WTC11 (cell line): ENCODE measurements around the gene LBX2. TPM values are rescaled to one million over a fixed set of nuclear protein-coding genes. Genes with fewer than 3 reads are reported as not detected.

Source experiments
- ATAC-seq: fragments of 200-7000 bp; cut with Tn5 transposase; 2 replicates; pipeline ENCODE4 v1.10.0; 2021; ENCODE audit warnings: mild to moderate bottlenecking, moderate library complexity
- CTCF ChIA-PET: fragments of 300-600 bp; sonication (Branson Sonifier 250); formaldehyde crosslinking; loops from one replicate; lab custom pipeline; 2021; ENCODE audit warnings: antibody characterized with exemption; lab: Charles Lee
- POLR2A ChIA-PET: fragments of 350-600 bp; sonication (Branson Sonifier 250); formaldehyde crosslinking; loops from one replicate; lab custom pipeline; 2021; ENCODE audit warnings: antibody characterized with exemption; lab: Charles Lee
- DNase-seq: peaks from one replicate; pipeline ENCODE4 v3.0.0; 2021; ENCODE audit warnings: low spot score
- H3K27ac Mint-ChIP-seq: 2 replicates; pipeline ENCODE4 v1.8.0; 2021; ENCODE audit warnings: mixed read lengths
- H3K27me3 Mint-ChIP-seq: 2 replicates; pipeline ENCODE4 v1.8.0; 2021; ENCODE audit warnings: low read depth, mild to moderate bottlenecking, moderate library complexity, mixed read lengths
- H3K36me3 Mint-ChIP-seq: 2 replicates; pipeline ENCODE4 v1.8.0; 2021; ENCODE audit warnings: mixed read lengths
- H3K4me1 Mint-ChIP-seq: 2 replicates; pipeline ENCODE4 v1.8.0; 2022; ENCODE audit warnings: mixed read lengths
- H3K4me3 Mint-ChIP-seq: 2 replicates; pipeline ENCODE4 v1.8.0; 2021; ENCODE audit warnings: mild to moderate bottlenecking, moderate library complexity, mixed read lengths
- H3K9me3 Mint-ChIP-seq: 2 replicates; pipeline ENCODE4 v1.8.0; 2021; ENCODE audit warnings: mixed read lengths
- CBFB ChIP-seq: sonication (generic); formaldehyde crosslinking; IDR thresholded peaks from 2 replicates; pipeline ENCODE4 v1.8.1; 2022; ENCODE audit warnings: mild to moderate bottlenecking, low read depth, missing genetic modification reagents
- CTCF ChIP-seq: fragments of 200-600 bp; IDR thresholded peaks from 2 replicates; pipeline ENCODE4 v1.8.0; 2022; ENCODE audit warnings: antibody characterized with exemption
- E2F1 ChIP-seq: sonication (generic); formaldehyde crosslinking; IDR thresholded peaks from 2 replicates; pipeline ENCODE4 v1.8.0; 2022; ENCODE audit warnings: mild to moderate bottlenecking, missing genetic modification reagents
- ESRRA ChIP-seq: sonication (generic); formaldehyde crosslinking; IDR thresholded peaks from 2 replicates; pipeline ENCODE4 v1.8.1; 2022; ENCODE audit warnings: mild to moderate bottlenecking, missing genetic modification reagents, borderline replicate concordance
- FOXP1 ChIP-seq: sonication (generic); formaldehyde crosslinking; IDR thresholded peaks from 2 replicates; pipeline ENCODE4 v1.8.0; 2022; ENCODE audit warnings: missing genetic modification reagents, mild to moderate bottlenecking, moderate library complexity, borderline replicate concordance
- GABPB1 ChIP-seq: sonication (generic); formaldehyde crosslinking; IDR thresholded peaks from 2 replicates; pipeline ENCODE4 v1.8.1; 2023; ENCODE audit warnings: mild to moderate bottlenecking, missing genetic modification reagents
- MXD4 ChIP-seq: fragments of 250-450 bp; sonication (Bioruptor Pico); IDR thresholded peaks from 2 replicates; pipeline ENCODE4 v1.8.0; 2021; ENCODE audit warnings: mild to moderate bottlenecking, moderate library complexity, borderline replicate concordance
- NR2C2 ChIP-seq: sonication (generic); formaldehyde crosslinking; IDR thresholded peaks from 2 replicates; pipeline ENCODE4 v1.8.0; 2022; ENCODE audit warnings: mild to moderate bottlenecking, missing genetic modification reagents
- NR3C1 ChIP-seq: sonication (generic); formaldehyde crosslinking; conservative IDR thresholded peaks from 2 replicates; pipeline ENCODE4 v1.8.1; 2023; ENCODE audit warnings: low read depth, mild to moderate bottlenecking, missing genetic modification reagents
- RORB ChIP-seq: fragments of 250-450 bp; sonication (Bioruptor Pico); IDR thresholded peaks from 2 replicates; pipeline ENCODE4 v1.9.0; 2021; ENCODE audit warnings: mild to moderate bottlenecking
- SMAD3 ChIP-seq: sonication (generic); formaldehyde crosslinking; IDR thresholded peaks from 2 replicates; pipeline ENCODE4 v1.8.0; 2022; ENCODE audit warnings: missing genetic modification reagents, mild to moderate bottlenecking, borderline replicate concordance
- SOX15 ChIP-seq: fragments of 250-450 bp; sonication (Bioruptor Pico); IDR thresholded peaks from 2 replicates; pipeline ENCODE4 v1.9.0; 2021; ENCODE audit warnings: mild to moderate bottlenecking
- TCF7 ChIP-seq: sonication (generic); formaldehyde crosslinking; IDR thresholded peaks from 2 replicates; pipeline ENCODE4 v1.8.0; 2022; ENCODE audit warnings: mild to moderate bottlenecking, low read depth, missing genetic modification reagents, moderate library complexity
- TP53 ChIP-seq: sonication (generic); formaldehyde crosslinking; IDR thresholded peaks from 2 replicates; pipeline ENCODE4 v1.8.1; 2023; ENCODE audit warnings: mild to moderate bottlenecking, missing genetic modification reagents
- USF2 ChIP-seq: sonication (generic); formaldehyde crosslinking; IDR thresholded peaks from 2 replicates; pipeline ENCODE4 v1.8.1; 2023; ENCODE audit warnings: mild to moderate bottlenecking, missing genetic modification reagents, moderate library complexity
- ZNF121 ChIP-seq: sonication (generic); formaldehyde crosslinking; IDR thresholded peaks from 2 replicates; pipeline ENCODE4 v1.8.0; 2023; ENCODE audit warnings: missing genetic modification reagents
- ZNF232 ChIP-seq: sonication (generic); formaldehyde crosslinking; IDR thresholded peaks from 2 replicates; pipeline ENCODE4 v1.8.0; 2022; ENCODE audit warnings: mild to moderate bottlenecking, missing genetic modification reagents
- ZNF281 ChIP-seq: sonication (generic); formaldehyde crosslinking; IDR thresholded peaks from 2 replicates; pipeline ENCODE4 v1.8.0; 2023; ENCODE audit warnings: mild to moderate bottlenecking, missing genetic modification reagents
- ZNF423 ChIP-seq: fragments of 250-450 bp; sonication (Bioruptor Pico); IDR thresholded peaks from 2 replicates; pipeline ENCODE4 v2.1.2; 2022; ENCODE audit warnings: mild to moderate bottlenecking, moderate library complexity
- total RNA-seq: library from RNA; stranded (reverse); gene quantifications from 3 replicates; pipeline ENCODE4 v1.2.3, GENCODE V29; 2021
- TF ChIP-seq, protein P1 (sequence below): sonication (generic); formaldehyde crosslinking; conservative IDR thresholded peaks from 2 replicates; pipeline ENCODE4 v1.8.1; 2022; ENCODE audit warnings: mild to moderate bottlenecking, missing genetic modification reagents

The LBX2 gene
- total RNA-seq, 1 experiment from 2014 or later, result 1.0 TPM

DNA sequence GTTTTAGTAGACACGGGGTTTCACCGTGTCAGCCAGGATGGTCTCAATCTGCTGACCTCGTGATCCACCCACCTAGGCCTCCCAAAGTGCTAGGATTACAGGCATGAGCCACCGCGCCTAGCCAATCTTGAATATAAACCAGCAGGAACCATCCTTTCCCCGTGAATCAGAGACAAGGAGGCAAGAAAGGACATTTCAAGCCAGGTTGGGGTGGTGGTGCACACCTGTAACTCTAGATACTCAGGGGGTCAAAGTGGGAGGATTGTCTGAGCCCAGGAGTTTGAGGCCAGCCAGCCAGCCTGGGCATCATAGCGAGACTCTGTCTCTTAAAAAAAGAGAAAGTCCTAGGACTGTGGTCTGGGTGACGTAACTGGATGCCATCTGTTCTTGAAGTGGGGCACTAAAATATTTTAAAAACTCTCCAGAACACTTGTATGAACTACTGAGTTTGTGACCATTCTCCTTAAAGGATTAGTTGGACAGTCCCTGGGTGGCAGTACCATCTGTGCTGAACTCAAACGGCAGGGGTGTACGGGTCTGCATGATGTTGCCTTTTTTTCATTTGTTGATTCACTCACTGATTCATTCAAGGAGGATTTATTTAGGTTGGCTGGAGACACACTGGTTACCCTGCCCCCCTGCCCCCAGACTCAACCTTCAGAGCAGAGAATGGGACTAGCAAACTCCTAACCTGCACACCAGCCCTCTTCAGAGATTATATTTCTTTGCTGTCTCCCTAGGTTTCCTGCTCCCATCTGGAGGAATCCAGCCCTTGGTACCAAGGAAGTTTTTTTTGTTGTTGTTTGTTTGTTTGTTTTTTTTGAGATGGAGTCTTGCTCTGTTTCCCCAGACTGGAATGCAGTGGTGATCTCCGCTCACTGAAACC is 11.9 kb upstream of the LBX2 start (continued):
- TF ChIP-seq ZNF121 (CRISPR knock-in tag) (no peak), TP53 (CRISPR knock-in tag) (no peak)

DNA sequence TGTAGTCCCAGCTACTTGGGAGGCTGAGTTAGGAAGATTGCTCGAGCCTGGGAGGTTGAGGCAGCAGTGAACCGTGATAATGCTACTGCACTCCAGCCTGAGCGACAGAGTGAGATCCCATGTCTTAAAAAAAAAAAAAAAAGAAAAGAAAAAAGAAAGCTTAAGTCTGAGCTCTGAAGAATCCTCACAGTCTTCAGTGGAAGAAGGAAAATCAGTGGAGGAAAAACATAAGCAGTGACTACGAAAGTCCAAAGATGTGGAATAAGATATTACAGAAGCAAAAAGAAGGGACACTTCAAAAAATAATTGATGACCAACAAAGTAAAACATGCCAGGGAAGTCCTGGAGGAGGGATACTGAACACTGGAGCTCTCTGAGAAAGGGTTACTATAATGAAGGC is 10.9 kb upstream of the LBX2 start:
- CTCF ChIA-PET, result interaction anchor here (0.6 to 1.2 kb wide), 5 partner anchors 9 to 371 kb away, joined by 3 to 6 read pairs (median 4); partner anchors contain the start of genes CCDC142 and TTC31
- no peaks in the 10 kb centered on the region for H3K9me3 Mint-ChIP-seq
- no peak overlapping the region for H3K27ac Mint-ChIP-seq
- peaks cover 91% of the 10 kb centered on the region for H3K27me3 Mint-ChIP-seq
- ATAC-seq, result no peak
- TF ChIP-seq NR3C1 (CRISPR knock-in tag) (no peak), E2F1 (CRISPR knock-in tag) (no peak), NR2C2 (CRISPR knock-in tag) (no peak), RORB (CRISPR knock-in tag) (no peak), CTCF (no peak), MXD4 (no peak)
- TF ChIP-seq, all 79 proteins: peak for 0
- no peak for DNase-seq
- peaks cover 27% of the 10 kb centered on the region for H3K4me1 Mint-ChIP-seq
- POLR2A ChIA-PET, result no interaction called here
- H3K36me3 Mint-ChIP-seq, result peaks cover 11% of the 10 kb centered on the region
- no peak overlapping the region for H3K4me3 Mint-ChIP-seq

DNA sequence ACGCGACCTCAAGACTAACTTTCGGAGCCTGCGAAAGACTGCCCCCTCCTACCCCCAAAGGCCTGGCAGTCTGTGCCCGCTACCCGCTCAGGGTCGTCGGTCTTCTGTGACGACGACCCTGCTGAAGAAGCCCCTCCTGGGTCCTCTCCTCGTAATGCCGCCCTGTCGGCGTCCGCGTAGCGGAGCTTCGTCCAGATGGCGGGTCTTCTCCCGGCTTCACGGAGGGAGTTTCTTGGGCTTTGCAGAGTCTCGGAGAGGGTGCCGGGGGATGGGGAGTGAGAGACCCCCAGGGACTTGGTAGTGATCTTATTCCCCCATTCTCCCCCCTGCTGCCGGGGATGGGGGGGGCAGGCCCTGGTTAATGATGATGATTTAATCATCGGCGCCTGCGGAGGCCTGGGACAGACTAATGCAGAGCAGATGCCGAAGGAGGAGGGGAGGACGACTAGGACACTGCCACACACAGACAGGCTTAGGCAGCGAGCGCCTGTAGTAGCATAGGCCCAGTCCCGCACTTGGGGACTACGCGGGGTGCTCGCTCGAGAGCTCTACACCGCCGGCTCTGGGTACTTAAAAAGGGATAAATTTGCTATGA is 8.6 kb upstream of the LBX2 start:
- ChIA-PET POLR2A (interaction anchor here (1.0 to 1.4 kb wide), 3 partner anchors 8 to 50 kb away, joined by 3 to 8 read pairs (median 3); partner anchors contain the start of gene WBP1), CTCF (interaction anchor here (1.0 to 3.0 kb wide), 6 partner anchors 8 to 79 kb away, joined by 3 to 13 read pairs (median 5); partner anchors contain the start of genes CCDC142, TTC31 and WBP1)
- ATAC-seq (peak; percentile 38), DNase-seq (peak; percentile 45)
- Mint-ChIP-seq H3K27ac (peak overlapping the region; percentile 87), H3K4me3 (peak overlapping the region; percentile 99), H3K9me3 (no peaks in the 10 kb centered on the region), H3K4me1 (peaks cover 28% of the 10 kb centered on the region), H3K36me3 (peaks cover 22% of the 10 kb centered on the region), H3K27me3 (peaks cover 92% of the 10 kb centered on the region)
- TF ChIP-seq TCF7, result no peak

- H3K4me1 Mint-ChIP-seq, result peaks cover 29% of the 10 kb centered on the region
- ATAC-seq (peak; percentile 86), DNase-seq (peak; percentile 99)
- POLR2A ChIA-PET, result interaction anchor here (0.6 to 1.1 kb wide), 4 partner anchors 9 to 49 kb away, joined by 3 to 8 read pairs (median 3); partner anchors contain the start of genes LOXL3 and WBP1
- peaks cover 92% of the 10 kb centered on the region for H3K27me3 Mint-ChIP-seq
- no peaks in the 10 kb centered on the region for H3K9me3 Mint-ChIP-seq
- peak within 1 kb of the TSS; percentile 99 for H3K4me3 Mint-ChIP-seq
- H3K27ac Mint-ChIP-seq, result peak within 1 kb of the TSS; percentile 100
- peaks cover 22% of the 10 kb centered on the region for H3K36me3 Mint-ChIP-seq
- CTCF ChIA-PET, result interaction anchor here (1.1 to 3.0 kb wide), 6 partner anchors 8 to 80 kb away, joined by 3 to 13 read pairs (median 6); partner anchors contain the start of genes CCDC142, HTRA2 and TTC31
- 0 out of 2 replicates have a peak, but pooled peaks have one; percentile 51 for TF ChIP-seq SMAD3 (CRISPR knock-in tag)
- no peak for TF ChIP-seq ZNF423 (CRISPR knock-in tag)
- TF ChIP-seq USF2 (CRISPR knock-in tag), result peak; percentile 91
- TF ChIP-seq, protein P1, sequence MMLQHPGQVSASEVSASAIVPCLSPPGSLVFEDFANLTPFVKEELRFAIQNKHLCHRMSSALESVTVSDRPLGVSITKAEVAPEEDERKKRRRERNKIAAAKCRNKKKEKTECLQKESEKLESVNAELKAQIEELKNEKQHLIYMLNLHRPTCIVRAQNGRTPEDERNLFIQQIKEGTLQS, result no peak
- 0 out of 2 replicates have a peak, but pooled peaks have one; percentile 68 for TF ChIP-seq CBFB (CRISPR knock-in tag)
- no peak for TF ChIP-seq TCF7
- TF ChIP-seq ESRRA (CRISPR knock-in tag), result no peak
- TF ChIP-seq ZNF281 (CRISPR knock-in tag), result 0 out of 2 replicates have a peak, but pooled peaks have one; percentile 30
- TF ChIP-seq GABPB1, result peak; percentile 82
- TF ChIP-seq FOXP1 (CRISPR knock-in tag), result peak; percentile 75; the same call in 1 of the 2 replicates
- peak; percentile 51; the same call in 1 of the 2 replicates for TF ChIP-seq ZNF232
- no peak for TF ChIP-seq SOX15
These were observed 7.9 kb upstream of the LBX2 start, which contains the start of gene PCGF1 for GRCh38 chr2:74507145-74507925. TSS of gene PCGF1 (minus strand) at chr2:74507695. CDS start at chr2:74507668, 27 bp downstream.
